ENCODE results near the gene APOA5.

Gene APOA5

DNA sequence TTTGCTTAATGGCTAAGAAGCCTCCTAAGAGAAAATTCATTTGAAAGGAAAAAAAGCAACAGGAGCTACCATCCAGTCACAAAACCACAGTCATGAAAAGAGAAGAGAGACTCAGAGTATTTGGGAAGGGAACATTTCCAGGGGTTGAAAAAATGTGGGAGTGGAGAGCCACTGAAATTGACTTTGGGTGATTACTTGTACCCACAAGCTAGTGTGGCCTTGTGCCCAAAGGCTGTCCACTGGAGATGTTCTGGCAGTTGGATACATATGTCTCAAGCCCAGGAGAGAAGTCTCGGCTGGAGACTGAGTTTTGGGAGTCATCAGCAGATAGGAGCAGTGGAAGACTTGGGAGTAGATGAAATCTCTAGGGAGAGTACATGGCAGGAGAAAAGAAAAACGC lies 3.2 kb upstream of the APOA5 start:
- no peak for DNase-seq

- peak; percentile 83 for DNase-seq
Observed at GRCh38 chr11:116793772-116794097, 2.1 kb upstream of the APOA5 start.

DNA sequence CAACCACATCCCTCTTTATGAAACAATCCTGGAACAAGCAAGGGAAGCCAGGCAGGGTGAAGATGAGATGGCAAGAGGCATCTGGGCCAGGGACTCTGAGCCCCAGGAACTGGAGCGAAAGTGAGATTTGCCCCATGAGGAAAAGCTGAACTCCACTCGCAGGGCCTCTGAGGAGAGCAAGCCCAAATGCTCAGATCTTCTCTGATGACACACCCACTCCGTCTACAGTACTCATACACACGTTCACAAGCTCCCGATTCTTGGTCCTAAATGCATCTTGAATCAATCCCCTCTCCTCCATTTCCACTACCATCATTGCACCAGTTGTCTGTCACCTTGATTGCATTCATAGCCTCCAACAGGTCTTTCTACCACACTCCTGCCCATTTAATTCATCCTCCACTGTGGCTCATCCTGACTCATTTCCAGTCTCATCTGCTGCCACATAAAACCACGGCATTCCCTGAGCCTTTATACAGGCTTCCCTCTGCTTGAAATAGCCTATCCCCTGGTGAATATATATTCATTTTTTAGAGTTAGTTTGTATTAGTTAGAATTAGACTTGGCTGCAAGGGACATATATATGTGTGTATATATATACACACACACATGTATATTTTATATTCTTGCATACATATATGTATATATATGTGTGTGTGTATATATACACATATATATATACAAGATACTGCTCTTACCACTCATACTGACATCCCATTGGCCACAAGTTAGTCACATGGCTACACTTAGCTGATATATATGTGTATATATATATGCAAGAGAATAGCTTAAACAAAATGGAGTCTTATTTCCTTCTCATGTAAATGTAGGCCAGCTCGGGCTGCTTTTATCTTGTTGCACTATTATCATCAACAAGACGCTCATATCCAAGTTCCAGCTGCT lies 1.4 kb upstream of the APOA5 start:
- DNase-seq, result no peak

DNA sequence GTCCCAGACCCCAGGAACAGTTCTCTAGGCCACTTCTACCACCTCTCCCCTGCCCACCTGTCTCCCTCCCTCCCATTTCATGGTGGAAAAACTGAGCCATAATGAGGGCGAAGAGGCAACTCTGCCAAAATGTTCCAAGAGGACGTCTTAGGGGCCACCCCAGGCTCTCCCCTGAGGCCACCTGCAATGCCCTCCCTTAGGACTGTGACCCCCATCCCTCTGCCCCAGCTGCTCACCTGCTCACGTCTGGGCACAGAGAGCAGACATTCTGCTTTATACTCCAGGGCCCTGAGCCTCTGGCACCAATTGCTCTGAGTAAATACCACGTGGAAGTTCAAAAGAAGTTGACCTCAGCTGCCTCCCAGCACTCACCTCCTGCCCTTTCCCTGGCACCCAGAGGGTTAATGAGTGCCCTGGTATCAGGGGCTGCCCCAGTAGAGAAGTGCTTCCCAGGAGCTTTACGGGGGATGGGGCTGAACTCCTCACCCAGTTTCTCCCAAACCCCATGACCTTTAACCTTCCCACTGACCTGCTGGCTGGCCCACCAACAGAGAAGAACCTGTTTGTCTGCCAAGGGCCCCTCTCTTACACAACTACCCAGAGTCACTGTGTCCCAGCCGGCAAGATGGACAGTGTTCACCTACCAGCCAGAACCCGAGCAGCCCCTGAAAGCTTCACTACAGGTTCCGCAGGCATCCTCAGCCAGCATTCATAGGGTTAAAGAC lies 627 bp upstream of the APOA5 start:
- DNase-seq, result no peak

- DNase-seq, result peak; percentile 91
Observed at GRCh38 chr11:116791002-116791812, 472 bp downstream of the APOA5 start.

DNA sequence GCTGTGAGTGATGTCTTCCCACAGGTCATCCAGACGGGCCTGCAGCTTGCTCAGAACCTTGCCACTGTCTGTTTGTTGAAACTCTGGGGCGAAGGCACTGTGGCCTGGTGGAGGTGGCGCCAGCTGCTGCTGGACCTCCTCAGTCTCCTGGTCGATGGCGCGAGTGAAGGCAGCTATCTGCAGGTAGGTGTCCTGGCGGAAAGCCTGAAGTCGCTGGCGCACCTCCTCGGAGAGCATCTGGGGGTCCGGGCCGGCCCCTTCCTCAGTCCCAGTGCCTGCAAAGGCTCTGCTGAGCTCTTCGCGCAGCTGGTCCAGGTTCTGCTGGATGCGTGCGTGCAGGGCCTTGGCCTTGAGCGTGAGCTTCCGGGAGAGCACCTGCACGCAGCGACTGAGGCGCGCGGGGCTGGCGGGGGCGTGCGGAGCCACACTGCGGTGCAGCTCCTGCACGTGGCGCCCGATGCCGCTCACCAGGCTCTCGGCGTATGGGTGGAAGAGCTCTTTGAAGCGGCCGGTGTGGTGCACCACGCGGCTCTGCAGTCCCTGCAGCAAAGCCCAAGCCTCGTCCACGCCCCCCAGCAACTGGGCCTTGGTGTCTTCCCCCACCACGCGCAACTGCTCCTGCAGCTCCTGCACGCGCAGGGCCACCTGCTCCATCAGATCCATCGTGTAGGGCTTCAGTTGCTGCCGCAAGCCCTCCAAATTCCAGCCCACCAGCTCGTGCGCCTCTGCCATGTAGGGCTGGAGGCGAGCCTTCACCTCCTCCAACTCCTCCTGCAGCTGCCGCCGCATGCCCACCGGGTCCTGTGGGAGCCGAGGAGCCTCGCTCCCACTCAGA lies 1.3 kb downstream of the APOA5 start:
- no peak for DNase-seq

DNA sequence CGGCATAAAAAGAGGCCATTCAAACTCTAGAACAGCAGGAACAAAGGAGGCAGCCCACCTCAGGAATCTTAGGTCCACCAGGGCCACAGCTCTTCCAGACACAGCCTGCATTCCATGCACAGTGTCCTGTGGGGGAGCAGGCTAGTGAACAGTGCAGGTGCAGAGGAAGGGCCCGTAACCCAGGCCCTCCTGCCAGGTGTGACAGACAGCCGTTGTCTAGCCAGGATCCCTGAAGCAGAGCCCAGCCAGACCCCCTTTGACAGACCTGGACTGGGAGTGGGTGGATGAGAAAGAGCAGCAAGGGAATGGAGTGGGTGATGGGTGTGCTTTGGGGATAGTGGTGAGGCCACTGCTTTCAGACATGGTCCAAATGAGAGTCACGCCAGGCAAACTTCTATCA lies 2.7 kb downstream of the APOA5 start:
- no peak for DNase-seq

- DNase-seq, result no peak
Observed at GRCh38 chr11:116788534-116788933, 3.1 kb downstream of the APOA5 start.

DNA sequence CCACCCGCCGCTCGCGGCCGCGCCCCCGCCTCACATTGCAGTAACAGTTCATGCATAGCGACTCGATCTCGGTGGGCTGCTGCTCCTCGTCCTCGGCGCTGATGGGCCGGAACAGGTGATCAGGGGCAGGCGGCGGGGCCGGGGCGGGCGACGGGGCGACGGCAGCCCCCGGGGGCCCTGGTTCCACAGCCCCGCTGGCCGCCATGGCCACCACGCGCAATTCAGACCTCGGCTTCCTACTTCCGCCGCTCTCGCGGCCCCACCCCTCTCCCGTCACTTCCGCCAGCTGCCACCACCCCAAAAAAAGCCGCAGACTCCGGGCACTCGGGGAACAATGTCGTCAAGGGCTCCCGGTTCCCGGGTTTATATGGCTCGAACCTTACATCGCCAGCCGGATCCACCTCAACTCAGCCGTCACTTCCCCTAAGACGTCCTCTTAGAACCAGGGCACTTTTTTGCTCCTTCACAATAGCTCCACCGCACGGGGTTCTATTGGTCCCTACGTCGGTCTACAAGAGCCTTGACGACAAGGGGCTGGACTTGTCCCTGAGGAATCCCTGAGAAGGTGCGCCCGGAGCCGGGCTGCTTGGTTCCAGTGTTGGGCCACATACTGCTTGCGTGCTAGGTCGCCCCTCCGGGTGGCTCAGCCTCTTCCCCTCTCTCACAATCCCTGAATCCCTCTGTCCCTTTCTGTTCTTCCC lies 3.7 kb downstream of the APOA5 start, which contains the start of gene ZPR1:
ZPR1 (minus strand) TSS at position 238 of the 701 bp plus-strand sequence; CDS start at position 205, 33 bp downstream.
- peak; percentile 83 for DNase-seq

GRCh38 chr11:116787436-116787785 lies 4.3 kb downstream of the APOA5 start:
- no peak for DNase-seq

GRCh38 chr11:116786966-116787365 lies 4.7 kb downstream of the APOA5 start:
- no peak for DNase-seq

GRCh38 chr11:116786326-116786725 lies 5.4 kb downstream of the APOA5 start:
- no peak for DNase-seq

DNA sequence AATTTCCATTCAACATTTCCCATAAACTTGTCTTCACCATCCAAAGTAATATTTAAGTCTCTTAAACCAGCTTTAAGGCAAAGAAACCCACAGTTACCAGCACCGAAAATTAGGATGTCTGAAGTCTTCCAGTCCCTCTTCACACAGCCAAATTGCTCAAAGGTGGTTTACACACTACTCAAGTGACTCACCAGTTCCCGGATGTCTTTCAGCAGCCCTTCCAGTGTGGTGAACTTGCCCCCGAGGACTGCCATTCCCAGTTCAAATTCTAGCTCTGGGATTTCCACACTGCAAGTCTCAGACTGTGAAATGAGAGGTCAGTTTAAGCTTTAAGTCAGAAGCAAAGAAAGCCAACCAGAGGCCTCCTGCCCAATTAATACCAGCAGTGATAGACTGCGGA lies 9.0 kb downstream of the APOA5 start:
- DNase-seq, result no peak

- DNase-seq, result no peak
Observed at GRCh38 chr11:116778556-116778955, 13.1 kb downstream of the APOA5 start.

- DNase-seq, result peak; percentile 85
Observed at GRCh38 chr11:116777056-116777455, 14.6 kb downstream of the APOA5 start.

DNA sequence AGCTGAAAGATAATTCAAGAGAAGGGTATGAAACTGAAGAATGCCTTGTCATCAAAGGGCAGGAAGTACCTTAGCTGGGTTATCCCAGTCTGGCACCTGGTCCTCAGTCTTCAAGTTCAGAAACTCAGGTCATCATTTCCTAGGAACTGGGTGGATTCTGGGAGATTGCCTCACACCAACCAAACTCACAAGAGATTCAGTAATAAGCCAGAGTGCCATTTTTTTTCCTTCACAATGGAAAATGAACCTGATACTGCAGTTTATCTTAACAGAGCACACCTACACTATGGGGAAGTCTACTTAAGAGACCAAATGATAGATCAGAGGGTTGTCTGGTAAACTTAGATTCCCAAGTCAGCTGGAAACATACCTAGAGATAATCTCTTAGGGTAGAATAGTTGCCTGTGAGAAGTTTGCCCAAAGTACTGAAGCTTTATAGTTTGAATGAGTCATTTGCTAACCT lies 15.1 kb downstream of the APOA5 start:
- DNase-seq, result peak; percentile 81

GRCh38 chr11:116775975-116776374 lies 15.7 kb downstream of the APOA5 start:
- no peak for DNase-seq

DNA sequence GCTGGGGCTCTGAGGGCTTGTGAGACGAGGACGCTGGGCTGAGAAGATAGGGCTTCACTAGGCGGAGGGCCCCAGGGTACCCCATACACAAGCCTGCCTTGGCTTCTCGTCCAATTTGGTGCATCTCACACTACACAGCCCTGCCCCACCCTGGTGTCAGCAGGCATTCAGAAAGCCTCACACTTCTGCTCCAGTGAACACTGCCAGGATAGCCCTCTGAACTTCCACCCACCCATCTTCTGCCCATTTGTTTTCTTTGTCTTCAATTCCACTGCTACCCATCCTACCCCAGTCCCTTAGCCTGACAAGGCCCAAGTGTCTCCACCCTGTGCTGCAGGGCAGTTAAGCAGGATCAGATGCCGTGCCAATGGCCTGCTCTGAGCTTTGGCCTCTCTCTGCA lies 17.0 kb downstream of the APOA5 start:
- DNase-seq, result no peak

- DNase-seq, result peak; percentile 95
Observed at GRCh38 chr11:116773203-116774097, 18.2 kb downstream of the APOA5 start.

DNA sequence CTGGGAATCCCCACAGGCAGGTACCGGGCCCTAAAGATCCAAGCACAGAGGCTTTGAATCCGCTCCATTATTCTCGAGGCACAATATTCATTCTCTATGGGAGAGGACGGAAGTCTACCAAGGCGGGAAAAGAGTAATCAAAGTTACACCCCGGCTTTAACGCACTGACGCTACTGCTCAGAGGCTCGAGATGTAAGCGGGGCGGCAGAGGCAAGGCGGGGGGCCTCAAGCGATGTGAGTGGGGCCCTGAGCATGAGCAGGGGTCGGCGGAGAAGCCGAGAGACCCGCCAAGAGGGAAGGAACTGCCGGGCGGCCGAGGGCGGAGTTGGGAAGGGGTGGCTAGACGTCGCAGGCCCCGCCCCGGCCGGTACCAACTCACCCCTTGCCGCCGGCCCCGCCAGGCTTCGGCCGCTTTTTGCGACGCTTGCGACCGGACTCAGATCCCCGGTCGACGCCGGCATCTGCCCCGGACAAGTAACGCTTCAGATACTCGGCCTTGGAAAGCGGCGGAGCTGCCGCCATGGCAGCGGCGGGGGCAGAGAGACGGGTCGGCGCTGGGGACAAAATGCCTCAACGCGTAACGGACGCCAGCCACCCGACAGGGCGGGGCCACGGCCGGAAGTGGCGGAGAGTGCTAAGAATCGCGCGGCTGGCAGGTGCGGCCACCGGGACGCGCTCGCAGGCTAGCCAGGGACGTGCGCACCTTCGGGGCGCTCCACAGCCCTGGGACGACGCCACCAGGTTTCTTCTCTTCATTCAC lies 19.1 kb downstream of the APOA5 start, which contains the start of gene BUD13:
BUD13 (minus strand) TSS at position 545 of the 760 bp plus-strand sequence; CDS start at position 522, 23 bp downstream.
- peak; percentile 97 for DNase-seq

All from OCI-M1 (cell line).